ENCODE results near the gene TLCD1.

DNA sequence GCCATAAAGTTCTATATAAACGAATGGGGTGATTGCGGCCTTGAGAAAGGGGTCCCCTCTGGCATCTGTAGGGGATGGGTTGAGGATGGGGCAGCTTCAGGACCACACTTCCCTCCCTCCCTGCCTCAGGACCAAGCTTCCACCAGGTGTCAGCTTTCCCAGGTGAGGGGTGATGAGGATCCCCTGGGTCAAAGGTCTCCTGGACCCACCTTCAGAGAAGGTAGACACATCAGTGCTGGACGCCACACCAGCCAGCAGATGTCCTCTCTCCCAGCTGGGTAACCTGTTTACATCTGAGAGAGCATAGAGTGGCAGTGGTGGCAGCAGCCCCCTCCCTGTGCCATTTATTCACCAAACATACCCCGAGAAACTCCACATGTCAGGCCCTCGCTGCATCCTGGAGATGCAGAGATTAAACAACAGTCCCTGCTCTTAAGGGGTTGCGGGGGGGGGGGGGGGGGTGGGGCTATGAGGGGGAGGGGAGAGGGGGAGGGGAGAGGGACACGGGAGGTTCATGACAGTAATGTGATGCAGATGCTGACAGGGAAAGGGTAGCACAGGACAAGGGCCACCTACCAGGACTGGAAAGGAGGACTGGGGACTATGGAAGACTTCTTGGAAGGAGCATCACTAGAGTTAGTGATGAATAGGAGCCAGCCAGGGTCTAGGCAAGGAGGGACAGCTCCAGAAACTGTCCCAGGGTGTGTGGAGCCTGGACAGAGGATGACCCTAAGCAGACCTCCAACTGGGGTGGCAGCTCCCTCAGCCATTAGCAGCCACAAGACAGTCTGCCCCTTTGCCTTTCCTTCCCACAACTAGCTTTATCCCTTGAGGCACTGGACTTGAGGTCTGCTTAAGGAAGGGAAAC lies 19.3 kb downstream of the TLCD1 start:
- TF ChIP-seq, protein P1, sequence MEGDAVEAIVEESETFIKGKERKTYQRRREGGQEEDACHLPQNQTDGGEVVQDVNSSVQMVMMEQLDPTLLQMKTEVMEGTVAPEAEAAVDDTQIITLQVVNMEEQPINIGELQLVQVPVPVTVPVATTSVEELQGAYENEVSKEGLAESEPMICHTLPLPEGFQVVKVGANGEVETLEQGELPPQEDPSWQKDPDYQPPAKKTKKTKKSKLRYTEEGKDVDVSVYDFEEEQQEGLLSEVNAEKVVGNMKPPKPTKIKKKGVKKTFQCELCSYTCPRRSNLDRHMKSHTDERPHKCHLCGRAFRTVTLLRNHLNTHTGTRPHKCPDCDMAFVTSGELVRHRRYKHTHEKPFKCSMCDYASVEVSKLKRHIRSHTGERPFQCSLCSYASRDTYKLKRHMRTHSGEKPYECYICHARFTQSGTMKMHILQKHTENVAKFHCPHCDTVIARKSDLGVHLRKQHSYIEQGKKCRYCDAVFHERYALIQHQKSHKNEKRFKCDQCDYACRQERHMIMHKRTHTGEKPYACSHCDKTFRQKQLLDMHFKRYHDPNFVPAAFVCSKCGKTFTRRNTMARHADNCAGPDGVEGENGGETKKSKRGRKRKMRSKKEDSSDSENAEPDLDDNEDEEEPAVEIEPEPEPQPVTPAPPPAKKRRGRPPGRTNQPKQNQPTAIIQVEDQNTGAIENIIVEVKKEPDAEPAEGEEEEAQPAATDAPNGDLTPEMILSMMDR (IDR thresholded peaks at IDR 0.05; ENCODE audit: borderline replicate concordance, extremely low read depth, low read length, poor library complexity, severe bottlenecking), result no peak
- TF ChIP-seq EZH2 (IDR thresholded peaks at IDR 0.05; ENCODE audit: borderline replicate concordance, low read depth, low read length, severe bottlenecking), result no peak
